GDM1 (cell line): ENCODE results near the gene BLZF1.
"Not testable (repeated sequence)": the region's sequence is repeated elsewhere in the genome, so short reads cannot be mapped to it uniquely, and the experiment has no call there.

Source experiments
- DNase-seq: peaks from one replicate; lab custom pipeline; 2025; lab: John Stamatoyannopoulos, UW

Gene BLZF1

GRCh38 chr1:169360415-169360814 is 7.6 kb upstream of the BLZF1 start:
- no peak for DNase-seq

- no peak for DNase-seq
Measured at GRCh38 chr1:169361281-169361680, 6.7 kb upstream of the BLZF1 start.

GRCh38 chr1:169363046-169363730 is 4.8 kb upstream of the BLZF1 start:
- no peak for DNase-seq

- DNase-seq, result no peak
Measured at GRCh38 chr1:169364948-169365347, 3.0 kb upstream of the BLZF1 start.

GRCh38 chr1:169367096-169367685 is 804 bp upstream of the BLZF1 start:
- DNase-seq, result no peak

GRCh38 chr1:169368406-169368769 is 393 bp downstream of the BLZF1 start:
- no peak for DNase-seq

GRCh38 chr1:169371404-169371803 is 3.4 kb downstream of the BLZF1 start:
- peak; percentile 6 for DNase-seq

- no peak for DNase-seq
Measured at GRCh38 chr1:169381162-169381561, 13.2 kb downstream of the BLZF1 start.

GRCh38 chr1:169383449-169383848 is 15.5 kb downstream of the BLZF1 start:
- no peak for DNase-seq

GRCh38 chr1:169387399-169387798 is 19.4 kb downstream of the BLZF1 start:
- DNase-seq, result no peak

- no peak for DNase-seq
Measured at GRCh38 chr1:169390303-169390702, 22.3 kb downstream of the BLZF1 start.

- no peak for DNase-seq
Measured at GRCh38 chr1:169392406-169392805, 24.4 kb downstream of the BLZF1 start.

GRCh38 chr1:169395955-169396354 is 28.0 kb downstream of the BLZF1 start:
- no peak for DNase-seq

- DNase-seq, result not testable (repeated sequence)
Measured at GRCh38 chr1:169402578-169402977, 34.6 kb downstream of the BLZF1 start.

GRCh38 chr1:169408340-169408739 is 40.3 kb downstream of the BLZF1 start:
- DNase-seq, result not testable (repeated sequence)

- DNase-seq, result no peak
Measured at GRCh38 chr1:169414952-169415351, 47.0 kb downstream of the BLZF1 start.

- DNase-seq, result no peak
Measured at GRCh38 chr1:169421309-169421708, 53.3 kb downstream of the BLZF1 start.

GRCh38 chr1:169426174-169426705 is 58.2 kb downstream of the BLZF1 start:
- DNase-seq, result no peak

GRCh38 chr1:169427081-169427641 is 59.2 kb downstream of the BLZF1 start, which contains the start of gene CCDC181:
Gene CCDC181 (minus strand): TSS chr1:169427474. CDS start chr1:169424927, 2,547 bp downstream.
- peak; percentile 46 for DNase-seq
